Measurements from ENCODE around the gene MET.
"Not testable (repeated sequence)": the region's sequence is repeated elsewhere in the genome, so short reads cannot be mapped to it uniquely, and the experiment has no call there.

MET gene

GRCh38 chr7:116809636-116810266 is 137.8 kb downstream of the MET start:
- DNase-seq (ENCODE audit: low read depth) = no peak

DNA sequence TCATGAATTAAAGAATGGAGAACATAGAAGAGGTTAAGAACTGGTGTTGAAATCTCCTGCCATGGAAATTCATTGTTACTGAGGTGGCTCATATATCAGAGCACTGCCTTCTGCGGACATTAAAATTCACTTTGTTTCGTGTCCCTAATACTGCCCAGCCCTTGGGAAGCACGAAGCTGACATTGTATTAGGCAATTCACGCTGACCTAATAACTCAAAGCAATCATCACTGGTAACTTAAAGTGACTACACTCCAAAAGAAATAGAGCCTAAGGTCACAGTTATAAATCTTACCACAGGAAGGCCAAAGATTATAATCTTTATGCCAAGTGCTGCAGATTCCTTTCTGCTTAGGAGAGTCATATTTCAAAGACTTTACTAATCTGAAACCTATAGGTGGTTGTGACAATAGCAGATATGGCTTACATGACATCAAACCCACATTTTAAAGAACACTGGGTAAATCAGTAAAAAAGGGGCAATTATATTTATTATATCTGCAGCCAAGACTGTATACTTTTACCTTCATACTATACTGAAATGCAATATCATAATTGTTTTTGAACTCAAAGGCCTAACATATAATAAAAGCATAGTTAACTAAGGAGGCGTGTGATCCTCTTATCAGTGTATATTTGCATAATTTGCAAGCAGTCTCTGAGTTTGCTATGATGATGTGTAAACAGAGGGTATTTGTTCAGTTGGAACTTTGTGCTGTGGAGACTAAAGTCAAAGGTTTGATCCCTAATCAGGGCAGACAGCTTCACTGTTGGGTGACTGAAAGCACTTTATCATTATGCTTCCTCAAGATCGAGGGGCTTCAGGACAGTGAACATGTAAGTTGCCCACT is 138.5 kb downstream of the MET start:
- no peak for DNase-seq (ENCODE audit: low read depth)

- no peak for DNase-seq (ENCODE audit: low read depth)
These were observed 139.8 kb downstream of the MET start for GRCh38 chr7:116811768-116812167.

GRCh38 chr7:116812860-116813259 is 140.9 kb downstream of the MET start:
- no peak for DNase-seq (ENCODE audit: low read depth)

GRCh38 chr7:116813371-116813770 is 141.4 kb downstream of the MET start:
- DNase-seq (ENCODE audit: low read depth) = not testable (repeated sequence)

GRCh38 chr7:116815041-116815440 is 143.0 kb downstream of the MET start:
- no peak for DNase-seq (ENCODE audit: low read depth)

DNA sequence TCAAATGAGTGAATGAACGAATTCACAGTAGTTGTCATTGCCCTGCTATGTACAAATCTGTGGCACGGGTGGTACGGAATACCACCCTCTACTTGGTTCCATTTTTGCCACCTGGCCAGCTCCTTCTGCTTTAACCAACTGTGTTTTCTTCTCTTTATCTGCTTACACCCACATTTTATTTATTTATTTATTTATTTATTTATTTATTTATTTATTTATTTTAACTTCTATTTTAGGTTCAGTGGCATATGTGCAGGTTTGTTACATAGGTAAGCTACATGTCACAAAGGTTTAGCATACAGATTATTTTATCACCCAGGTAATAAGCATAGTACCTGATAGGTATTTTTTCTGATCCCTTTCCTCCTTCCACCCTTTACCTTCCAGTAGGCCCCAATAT is 148.2 kb downstream of the MET start:
- DNase-seq (ENCODE audit: low read depth) = no peak

DNA sequence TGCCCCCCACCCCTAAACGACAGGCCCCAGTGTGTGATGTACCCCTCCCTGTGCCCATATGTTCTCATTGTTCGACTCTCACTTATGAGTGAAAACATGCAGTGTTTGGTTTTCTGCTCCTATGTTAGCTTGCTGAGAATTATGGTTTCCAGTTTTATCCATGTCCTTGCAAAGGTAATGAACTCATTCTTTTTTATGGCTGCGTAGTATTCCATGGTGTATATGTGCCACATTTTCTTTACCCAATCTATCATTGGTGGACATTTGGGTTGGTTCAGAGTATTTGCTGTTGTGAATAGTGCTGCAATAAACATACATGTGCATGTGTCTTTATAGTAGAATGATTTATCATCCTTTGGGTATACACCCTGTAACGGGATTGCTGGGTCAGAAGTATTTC is 149.7 kb downstream of the MET start:
- not testable (repeated sequence) for DNase-seq (ENCODE audit: low read depth)

DNA sequence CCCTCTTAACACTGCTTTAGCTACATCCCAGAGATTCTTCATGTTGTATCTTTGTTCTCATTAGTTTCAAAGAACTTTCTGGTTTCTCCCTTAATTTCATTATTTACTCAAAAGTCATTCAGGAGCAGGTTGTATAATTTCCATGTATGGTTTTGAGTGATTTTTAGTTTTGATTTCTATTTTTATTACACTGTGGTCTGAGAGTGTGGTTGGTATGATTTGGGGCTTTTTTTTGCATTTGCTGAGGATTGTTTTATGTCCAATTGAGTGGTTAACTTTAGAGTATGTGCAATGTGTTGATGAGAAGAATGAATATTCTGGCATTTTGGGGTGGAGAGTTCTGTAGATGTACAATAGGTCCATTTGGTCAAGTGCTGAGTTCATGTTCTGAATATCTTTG is 152.5 kb downstream of the MET start:
- DNase-seq (ENCODE audit: low read depth) = no peak

DNA sequence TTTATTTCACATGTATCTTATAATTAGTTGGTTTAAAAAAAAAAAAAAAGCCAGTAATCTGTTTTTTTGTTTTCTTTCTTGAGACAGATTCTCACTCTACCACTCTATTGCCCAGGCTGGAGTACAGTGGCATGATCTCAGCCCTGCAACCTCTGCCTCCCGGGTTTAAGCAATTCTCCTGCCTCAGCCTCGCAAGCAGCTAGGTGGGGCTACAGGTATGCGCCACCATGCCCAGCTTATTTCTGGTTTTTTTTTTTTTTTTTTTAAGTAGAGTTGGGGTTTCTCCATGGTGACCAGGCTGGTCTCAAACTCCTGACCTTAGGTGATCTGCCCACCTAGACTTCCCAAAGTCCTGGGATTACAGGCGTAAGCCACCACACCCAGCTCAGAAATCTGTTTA is 156.3 kb downstream of the MET start:
- no peak for DNase-seq (ENCODE audit: low read depth)

- DNase-seq (ENCODE audit: low read depth) = no peak
These were observed 157.0 kb downstream of the MET start for GRCh38 chr7:116829041-116829440.

GRCh38 chr7:116829493-116829892 is 157.5 kb downstream of the MET start:
- no peak for DNase-seq (ENCODE audit: low read depth)

GRCh38 chr7:116832692-116833091 is 160.7 kb downstream of the MET start:
- no peak for DNase-seq (ENCODE audit: low read depth)

DNA sequence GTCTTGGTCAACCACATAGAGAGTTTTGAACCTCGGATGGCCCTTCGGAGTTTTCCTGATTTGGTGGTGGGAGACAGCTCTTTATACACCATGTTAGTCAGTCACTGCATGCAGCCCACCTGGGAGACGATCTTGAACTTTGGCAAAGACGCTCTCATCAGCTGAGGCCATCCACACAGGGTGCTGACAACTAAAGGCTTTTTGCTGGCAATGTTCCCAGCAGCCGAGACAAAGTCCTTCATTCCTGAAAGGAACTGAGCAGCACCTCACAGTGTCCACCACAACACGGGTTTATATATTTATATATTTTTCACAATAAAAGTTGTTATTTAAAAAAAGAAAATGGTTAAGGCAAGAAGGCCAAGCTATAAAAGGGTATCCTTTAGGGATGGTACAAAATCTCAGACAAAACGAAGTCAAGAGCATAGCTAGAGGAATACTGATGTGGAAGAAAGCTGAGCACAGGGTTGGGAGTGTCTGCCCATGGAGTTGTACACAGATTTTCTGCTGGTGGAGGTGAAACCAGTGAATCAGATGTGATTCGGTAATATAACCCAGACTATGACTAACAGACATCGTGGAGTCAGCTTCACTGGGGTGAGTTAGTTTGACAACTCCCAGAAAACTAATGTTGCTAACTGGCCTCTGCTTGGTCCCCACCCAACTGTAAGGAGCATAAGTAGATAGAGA is 163.0 kb downstream of the MET start:
- DNase-seq (ENCODE audit: low read depth) = no peak

- no peak for DNase-seq (ENCODE audit: low read depth)
These were observed 164.1 kb downstream of the MET start for GRCh38 chr7:116836048-116836447.

- no peak for DNase-seq (ENCODE audit: low read depth)
These were observed 164.9 kb downstream of the MET start for GRCh38 chr7:116836911-116837310.

GRCh38 chr7:116837586-116837985 is 165.6 kb downstream of the MET start:
- no peak for DNase-seq (ENCODE audit: low read depth)

- DNase-seq (ENCODE audit: low read depth) = no peak
These were observed 168.3 kb downstream of the MET start for GRCh38 chr7:116840256-116840655.

- no peak for DNase-seq (ENCODE audit: low read depth)
These were observed 170.4 kb downstream of the MET start for GRCh38 chr7:116842371-116842770.

GRCh38 chr7:116843378-116843777 is 171.4 kb downstream of the MET start:
- no peak for DNase-seq (ENCODE audit: low read depth)
